HuH-7 (cell line): ENCODE data around the gene NHSL2.
"Not testable (repeated sequence)": the region's sequence is repeated elsewhere in the genome, so short reads cannot be mapped to it uniquely, and the experiment has no call there.

Experiments
- DNase-seq: peaks from one replicate; pipeline ENCODE4 v3.0.0; 2011; ENCODE audit warnings: low spot score

NHSL2 gene

GRCh38 chrX:72041871-72042851 is 131.5 kb downstream of the NHSL2 start:
- DNase-seq, result no peak

GRCh38 chrX:72042852-72043248 is 132.2 kb downstream of the NHSL2 start:
- no peak for DNase-seq

- no peak for DNase-seq
These were observed 133.0 kb downstream of the NHSL2 start for GRCh38 chrX:72043636-72044035.

- DNase-seq, result no peak
These were observed 134.5 kb downstream of the NHSL2 start for GRCh38 chrX:72045141-72045540.

- no peak for DNase-seq
These were observed 135.1 kb downstream of the NHSL2 start for GRCh38 chrX:72045552-72046277.

- no peak for DNase-seq
These were observed 135.8 kb downstream of the NHSL2 start for GRCh38 chrX:72046447-72046846.

- DNase-seq, result no peak
These were observed 138.1 kb downstream of the NHSL2 start for GRCh38 chrX:72048510-72049455.

GRCh38 chrX:72050011-72050410 is 139.4 kb downstream of the NHSL2 start:
- no peak for DNase-seq

GRCh38 chrX:72051589-72051988 is 140.9 kb downstream of the NHSL2 start:
- DNase-seq, result no peak

GRCh38 chrX:72052415-72053090 is 141.9 kb downstream of the NHSL2 start:
- DNase-seq, result no peak

GRCh38 chrX:72053508-72053907 is 142.9 kb downstream of the NHSL2 start:
- DNase-seq, result no peak

GRCh38 chrX:72054779-72055489 is 144.3 kb downstream of the NHSL2 start:
- no peak for DNase-seq

- no peak for DNase-seq
These were observed 146.7 kb downstream of the NHSL2 start for GRCh38 chrX:72057331-72057730.

- DNase-seq, result no peak
These were observed 147.2 kb downstream of the NHSL2 start for GRCh38 chrX:72057849-72058248.

- not testable (repeated sequence) for DNase-seq
These were observed 147.7 kb downstream of the NHSL2 start for GRCh38 chrX:72058346-72058745.

- no peak for DNase-seq
These were observed 149.7 kb downstream of the NHSL2 start for GRCh38 chrX:72060196-72060920.

- DNase-seq, result no peak
These were observed 150.4 kb downstream of the NHSL2 start for GRCh38 chrX:72060921-72061490.

GRCh38 chrX:72062916-72063315 is 152.3 kb downstream of the NHSL2 start:
- no peak for DNase-seq

- no peak for DNase-seq
These were observed 158.9 kb downstream of the NHSL2 start for GRCh38 chrX:72069350-72070160.
